Stimulated activated CD8-positive, alpha-beta memory T cell treated with anti-CD3 and anti-CD28 coated beads, Interleukin-4, amount 100 ng/mL, for 48 hours (primary cell): ENCODE results near the gene HDAC8.

Source experiments
- DNase-seq: peaks from one replicate; pipeline ENCODE4 v3.0.0-alpha.2; 2020

HDAC8 gene

DNA sequence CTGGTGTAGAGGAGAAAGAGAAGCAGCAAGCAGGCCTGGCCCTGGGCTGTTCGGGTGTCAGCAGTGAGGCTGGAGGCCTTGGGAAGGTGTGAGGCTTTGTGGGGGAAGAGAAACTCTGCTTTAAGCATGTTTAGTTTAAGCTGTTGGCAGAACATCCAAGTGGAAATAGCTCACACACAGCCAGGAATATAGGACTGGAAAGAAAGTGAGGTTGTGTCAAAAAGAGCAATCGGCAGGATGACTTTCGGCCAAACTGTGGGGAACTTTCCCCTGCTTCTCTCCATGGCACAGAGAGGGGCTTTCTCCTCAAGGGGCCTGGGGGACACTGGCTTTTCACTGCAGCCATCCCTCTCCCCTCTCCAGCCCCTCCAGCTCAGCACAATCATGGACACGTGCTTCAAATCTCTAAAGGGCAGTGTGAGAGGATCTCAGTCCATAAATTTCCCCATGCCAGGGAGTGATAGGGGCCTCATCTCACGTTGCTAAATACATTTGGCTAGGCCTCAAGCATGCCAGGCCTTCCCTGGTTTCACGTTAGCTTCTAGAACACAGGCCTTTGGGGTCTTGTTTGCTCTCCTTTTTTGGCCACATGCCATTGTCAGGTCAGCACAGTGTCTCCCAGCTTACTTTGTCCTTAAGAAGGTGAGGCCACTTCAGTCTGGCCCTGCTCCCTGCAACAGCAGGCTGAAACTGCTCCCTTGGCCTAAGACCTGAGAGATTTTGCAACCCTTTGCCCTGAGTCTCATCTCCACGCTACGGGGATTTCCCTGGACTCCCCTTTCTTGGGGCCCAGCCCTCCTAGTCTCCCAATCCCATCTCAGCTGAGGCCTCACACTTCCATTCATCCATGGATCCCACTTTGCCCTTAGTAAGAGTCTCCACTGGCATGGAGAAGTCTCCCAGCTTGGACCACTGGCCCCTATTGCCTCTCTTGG is 258.7 kb downstream of the HDAC8 start:
- no peak for DNase-seq

DNA sequence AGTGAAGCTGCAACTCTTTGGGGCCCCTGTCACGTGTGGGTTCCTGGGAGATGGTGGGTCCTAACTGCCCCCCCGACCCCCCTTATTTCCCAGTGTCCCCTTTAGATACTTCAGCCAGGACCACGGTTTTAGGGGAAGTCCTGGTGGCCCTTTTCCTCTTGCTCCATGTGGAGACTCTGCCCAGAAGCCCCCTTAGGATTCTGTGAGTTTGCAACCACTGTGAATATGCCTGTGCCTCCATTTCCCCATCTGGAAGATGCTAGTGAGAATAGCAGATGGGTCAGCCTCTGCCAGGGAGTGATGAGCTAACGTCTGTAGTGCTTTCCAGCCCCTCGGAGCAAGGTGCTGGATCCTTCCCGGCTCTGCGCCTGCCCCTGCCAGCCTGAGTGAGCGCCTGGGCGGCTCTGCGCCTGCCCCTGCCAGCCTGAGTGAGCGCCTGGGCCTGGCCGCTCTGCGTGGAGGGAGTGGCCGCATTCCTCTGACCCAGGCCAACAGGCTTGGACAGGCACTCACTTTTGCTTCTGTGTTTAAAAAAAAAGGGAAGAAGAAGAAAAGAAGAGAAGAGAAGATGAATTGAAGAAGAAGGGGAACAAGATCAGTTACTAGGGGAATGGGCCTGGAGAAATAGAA is 260.2 kb downstream of the HDAC8 start:
- no peak for DNase-seq

DNA sequence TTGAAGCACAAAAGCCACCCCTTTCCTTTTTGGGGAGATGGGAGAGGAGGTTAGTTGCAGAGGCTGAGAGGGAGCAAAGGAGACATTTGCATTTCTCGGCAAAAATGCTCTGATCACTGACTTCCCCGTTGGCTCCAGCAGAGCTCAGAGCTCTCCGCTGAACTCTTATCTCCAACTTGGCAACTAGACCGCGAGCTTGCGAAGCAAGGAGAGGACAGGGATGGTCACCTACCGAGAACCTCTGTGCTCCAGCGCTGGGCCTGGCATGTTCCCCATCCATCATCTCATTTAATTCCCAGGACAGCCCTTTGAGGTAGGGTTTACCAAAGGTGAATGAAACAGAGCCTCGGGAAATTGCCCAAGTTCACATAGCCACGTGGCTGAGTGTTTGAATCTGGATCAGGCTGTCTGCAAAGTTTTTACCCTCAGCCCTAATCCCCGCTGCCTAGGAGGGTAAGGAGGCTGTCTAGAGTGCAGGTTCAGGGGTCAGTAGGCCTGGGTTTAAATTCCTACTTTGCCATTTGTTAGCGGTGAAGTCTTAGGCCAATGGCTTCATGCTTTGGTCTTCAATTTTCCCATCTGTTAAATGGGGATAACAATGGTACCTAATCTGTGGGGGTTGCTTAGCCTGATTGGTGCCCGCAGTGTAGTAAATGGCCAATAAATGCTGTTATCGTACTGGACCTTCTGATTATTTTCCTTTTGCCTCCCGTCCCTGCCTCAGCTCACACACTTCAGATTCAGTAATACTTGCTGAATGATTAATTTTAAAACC is 263.2 kb downstream of the HDAC8 start:
- no peak for DNase-seq

DNA sequence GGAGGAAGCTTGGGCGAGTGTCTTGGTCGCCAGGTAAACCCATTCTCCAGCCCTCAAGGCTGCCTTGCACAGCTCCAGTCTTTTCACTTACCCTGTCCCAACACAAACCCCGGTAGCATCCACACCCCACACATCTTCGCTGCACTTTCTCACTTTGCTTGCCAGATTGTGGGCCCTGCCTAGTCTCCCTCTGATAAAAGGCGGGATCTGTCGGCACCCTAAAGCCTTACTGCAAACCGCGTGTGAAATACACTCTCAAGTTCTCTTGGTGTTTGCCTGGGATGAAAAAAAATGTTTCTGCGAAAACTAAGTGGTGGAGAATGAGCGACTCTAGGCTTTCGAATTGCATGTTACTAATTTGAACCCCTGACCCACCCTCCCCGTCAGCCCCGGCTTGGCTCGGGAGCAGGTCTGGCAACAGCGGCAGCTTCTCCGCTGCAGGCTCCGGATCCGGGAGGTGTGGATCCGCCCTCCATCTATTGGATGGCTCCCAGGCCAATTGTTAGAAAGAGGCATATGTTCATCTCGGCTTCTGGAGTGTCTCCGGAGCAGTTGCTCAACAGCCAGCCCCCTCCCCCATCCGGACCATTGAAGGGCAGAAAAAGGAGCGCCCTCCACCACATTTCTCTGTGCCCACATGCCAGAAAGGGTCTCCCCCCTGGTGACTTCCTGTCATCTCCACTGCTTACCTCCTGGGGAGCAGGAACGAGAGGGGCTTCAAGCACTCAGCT is 263.9 kb downstream of the HDAC8 start:
- peak; percentile 35 for DNase-seq

DNA sequence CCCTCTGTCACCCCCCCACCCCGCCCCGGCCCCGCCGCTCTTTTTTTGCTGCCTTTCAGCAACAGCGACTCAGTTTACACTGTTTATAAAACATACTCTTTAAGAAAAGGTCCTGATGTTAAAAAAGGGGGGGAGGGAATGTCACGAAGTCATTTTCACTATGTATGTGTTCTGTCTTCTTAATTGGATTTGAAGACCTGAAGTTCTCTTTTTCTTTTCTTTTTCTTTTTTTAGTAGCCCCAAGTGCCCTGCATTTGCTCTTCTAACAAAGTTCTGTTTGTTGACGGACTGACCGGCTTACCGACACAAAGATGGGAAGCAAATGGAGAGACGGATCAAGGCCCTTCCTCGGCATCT is 264.5 kb downstream of the HDAC8 start:
- no peak for DNase-seq

DNA sequence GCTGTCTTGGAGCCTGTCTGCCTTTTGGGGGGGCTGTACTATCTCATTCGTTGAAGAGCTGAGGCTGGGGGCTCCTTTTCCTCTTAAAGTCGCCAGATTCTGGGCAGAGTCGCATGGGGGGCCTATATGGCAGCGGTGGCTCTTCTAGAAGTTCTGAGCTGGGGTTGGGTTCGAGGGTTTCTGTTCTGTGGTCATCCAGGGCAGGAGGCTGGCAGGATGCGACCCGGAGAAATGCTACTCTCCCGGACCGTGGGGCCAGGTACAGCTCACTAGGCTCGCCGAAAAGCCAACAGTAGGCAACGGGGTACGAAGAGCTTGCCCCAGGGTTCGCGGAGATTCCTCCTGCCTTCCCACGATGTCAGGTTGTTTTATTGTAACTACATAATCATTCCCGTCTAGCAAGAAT is 265.0 kb downstream of the HDAC8 start:
- peak; percentile 21 for DNase-seq

DNA sequence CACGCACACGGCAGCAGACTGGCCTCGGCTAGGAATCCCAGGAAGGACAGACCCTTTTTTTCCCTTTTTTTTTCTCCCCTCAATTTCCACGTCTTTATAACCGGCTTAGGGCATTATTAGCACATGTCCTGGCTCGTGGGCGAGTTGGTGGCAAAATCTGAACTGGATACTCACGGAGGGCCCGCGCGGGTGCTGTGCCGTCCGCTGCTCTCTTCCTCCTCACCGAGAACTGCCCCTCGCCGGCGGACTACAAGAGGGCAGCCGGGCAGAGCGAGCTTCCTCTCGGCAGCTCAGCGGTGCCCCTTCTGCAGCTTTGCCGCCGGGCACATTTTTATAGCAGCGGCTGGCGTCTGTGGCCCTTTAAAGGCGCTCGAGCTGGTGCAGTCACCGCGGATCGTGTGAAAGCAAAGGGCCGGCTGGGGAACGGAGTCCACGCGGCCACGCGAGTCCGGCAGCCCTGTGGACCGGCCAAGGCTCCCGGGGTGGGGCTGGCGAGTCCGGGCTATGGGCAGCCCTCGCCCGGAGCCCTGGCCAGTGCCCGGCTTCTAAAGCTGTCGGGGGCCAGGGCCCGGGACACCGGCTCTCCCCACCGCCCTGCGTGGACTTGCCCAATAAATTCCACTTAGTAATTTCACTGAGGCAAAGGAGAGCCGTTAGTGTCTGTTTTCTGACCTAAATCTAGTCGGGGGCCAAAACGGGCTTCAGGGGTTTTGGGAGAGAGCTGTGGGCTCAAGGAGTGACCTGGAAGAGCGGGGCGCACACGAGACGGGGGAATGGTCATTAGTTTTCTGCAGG is 265.6 kb downstream of the HDAC8 start:
- DNase-seq: peak; percentile 31

DNA sequence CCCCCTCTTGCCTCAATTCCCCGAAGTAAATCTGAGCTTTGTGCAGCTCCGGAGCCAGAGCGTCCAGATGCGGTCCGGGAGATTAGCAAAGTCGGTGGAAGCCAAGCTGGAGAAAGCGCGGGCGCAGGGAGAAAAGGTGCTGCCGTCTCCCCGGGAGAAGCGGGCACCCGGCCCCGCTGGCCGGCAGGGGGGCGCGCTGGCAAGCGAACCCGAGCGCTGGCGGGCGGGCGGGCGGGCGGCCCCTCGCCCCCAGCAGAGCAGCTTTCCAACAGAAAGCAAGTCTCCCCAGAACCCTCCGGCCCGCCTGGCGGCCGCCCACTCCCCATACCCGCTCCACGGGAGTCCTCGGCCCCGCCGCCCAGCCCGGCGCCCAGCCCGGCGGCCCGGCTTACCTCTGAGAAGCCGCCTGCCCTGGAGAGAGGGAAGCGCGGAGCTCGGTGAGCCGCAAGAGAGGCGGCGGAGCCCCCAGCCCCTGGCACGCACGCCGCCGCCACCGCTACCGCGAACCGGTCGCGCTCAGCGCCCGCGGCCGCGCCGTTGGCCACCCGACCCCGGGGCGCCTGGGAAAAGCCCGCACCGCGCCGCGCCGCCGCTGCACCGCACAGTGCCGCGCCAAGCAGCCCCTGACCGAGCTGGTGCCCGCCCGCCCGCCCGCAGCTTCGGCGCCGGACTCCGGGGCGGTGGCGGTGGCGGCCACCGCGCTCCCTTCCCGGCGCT is 266.4 kb downstream of the HDAC8 start:
- no peak for DNase-seq

DNA sequence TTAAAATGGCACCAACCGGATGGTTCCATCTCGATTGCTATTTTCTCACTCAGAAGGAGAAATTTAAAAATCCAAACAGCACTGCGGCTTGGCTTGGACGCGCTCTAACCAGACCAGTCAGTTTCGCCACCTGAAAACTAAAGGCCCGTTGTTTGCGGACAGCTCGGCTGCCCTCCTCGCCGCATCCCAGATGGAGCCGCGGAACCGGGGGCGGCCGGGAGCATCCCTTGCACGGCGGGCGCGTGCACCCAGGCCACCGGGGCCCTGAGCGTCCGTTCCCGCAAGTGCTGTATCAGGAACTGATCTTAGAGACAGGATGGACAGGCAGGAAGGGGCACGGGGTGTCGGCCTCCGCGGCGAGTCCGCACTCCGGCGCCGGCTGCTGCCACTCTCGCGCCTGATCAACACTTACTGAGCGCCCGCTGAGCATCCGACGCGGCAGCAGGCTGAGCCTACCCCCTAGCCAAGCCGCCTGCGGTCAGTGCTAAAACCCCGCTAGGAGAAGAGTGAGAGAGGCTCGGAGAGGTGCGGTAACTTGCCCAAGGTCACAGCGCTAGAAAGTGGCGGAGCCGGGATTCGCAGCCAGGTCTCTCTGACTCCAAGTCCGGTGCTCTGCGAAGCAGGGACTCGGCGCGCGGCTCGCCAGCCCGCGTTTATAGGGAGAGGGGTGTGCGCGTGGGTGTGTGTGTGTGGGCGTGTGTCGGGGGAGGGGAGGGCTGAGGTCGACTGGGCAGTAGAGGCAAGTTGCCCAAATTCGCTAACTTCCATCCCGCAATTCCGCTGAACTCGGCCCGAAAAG is 267.2 kb downstream of the HDAC8 start, which contains the start of gene CITED1:
Gene CITED1 (minus strand): TSS at position 629 of the 799 bp plus-strand sequence. CDS start 3,045 bp downstream, outside the sequence.
- DNase-seq: peak; percentile 28

DNA sequence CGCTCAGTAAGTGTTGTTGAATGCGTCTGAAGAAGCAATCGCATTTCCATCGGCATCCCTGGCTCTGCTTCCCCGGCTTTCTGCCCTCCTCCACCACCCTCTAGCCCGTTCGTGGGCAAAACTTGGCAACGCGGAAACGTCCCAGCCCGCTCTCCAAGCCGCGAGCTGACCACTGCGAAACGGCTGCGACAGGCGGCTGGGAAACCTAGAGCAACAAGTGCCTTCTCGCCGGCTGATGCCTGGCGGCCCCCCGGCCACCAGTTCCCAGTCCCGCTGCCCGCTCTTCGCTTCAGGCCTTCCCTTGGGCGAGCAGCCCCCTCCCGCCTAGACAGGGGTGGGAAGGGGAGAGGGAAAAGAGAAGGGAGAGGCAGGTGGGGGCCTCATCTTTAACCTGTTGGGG is 267.8 kb downstream of the HDAC8 start:
- DNase-seq: no peak

DNA sequence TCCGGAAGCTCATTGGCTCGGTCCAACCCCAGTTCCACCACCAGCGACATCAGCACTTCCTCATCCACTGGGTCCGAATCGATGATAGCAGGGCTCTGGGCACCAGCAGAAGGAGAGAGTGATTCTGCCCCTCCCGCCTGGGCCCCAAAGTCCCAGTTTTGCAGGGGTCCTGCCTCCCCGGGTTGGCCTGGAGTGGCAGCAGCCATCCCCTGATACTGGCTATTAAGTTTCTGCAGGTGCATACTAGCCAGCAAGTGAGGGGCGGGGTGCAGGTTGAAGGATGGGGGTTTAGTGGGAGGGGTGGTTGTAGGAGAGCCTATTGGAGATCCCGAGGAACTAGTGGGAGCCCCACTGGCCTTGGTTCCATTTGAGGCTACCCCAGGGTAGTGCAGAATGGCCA is 270.9 kb downstream of the HDAC8 start:
- no peak for DNase-seq

DNA sequence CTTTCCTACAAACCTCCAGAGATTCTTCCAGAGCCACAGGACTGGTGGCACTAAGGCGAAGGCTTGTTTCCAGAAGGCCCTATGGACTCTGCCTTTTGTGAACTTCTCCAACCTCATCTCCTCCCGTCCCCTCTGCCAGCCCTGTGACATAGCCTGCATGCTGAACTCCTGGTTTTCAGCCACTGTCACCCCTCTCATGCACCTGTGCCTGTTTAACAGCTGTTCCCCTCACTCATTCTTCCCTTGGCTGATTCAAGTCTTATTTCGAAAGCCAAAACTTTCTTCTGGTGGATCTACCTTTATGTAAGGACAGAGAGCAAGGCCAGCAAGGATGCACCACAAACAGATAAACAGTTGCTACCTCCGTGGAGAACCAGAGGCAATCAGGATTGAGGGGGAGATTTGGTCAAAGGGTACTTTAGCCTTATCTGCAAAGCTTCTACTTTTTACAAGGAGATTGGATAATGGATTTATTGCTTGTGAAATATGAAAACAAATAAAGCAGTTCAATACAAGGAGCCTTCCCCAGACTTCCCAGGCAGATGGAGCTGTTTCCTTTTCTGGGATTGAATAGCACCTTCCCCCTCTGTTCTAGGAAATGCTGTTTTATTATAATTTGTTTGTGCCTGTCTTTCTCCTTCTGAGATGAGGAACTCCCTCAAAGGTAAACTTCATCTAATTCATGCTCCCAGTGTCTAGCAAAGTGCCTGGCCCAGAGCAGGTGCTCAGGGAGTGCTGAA is 272.6 kb downstream of the HDAC8 start:
- no peak for DNase-seq

DNA sequence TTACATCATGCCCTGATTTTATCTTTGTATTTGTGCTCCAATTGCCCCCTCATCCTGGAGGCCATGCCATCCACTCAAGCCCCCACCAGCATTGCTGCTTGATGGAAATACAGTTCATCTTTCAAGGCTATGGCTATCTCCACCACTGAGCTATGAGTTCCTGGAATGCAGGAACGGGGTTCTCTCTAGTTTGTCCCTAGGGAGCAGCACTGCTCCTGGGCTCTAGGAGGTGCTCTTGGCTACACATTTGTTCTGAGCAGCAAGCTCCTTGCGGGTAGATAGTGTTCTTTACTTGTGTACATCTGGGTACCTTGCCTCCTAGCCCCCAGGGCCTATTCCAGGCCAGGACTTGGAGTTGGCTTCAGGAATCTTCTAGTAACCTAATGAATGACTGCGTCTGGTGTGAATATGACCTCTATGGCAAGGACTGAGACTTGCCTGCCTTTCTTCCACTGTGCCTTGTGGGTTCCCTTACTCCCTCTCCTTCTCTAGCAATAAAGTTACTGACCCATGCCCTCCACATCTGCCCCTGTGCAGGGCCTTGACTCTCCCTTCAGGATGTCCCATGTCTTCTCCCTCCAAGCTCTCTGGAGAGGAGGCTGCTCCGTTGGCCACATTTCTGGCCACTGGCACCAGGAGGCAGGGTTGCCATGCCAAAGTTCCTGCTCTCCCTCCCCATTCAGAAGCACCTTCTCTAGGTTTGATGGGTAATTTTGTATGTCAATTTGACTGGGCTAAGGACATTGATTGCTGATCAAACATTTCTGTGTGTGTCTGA is 274.5 kb downstream of the HDAC8 start:
- DNase-seq: no peak

DNA sequence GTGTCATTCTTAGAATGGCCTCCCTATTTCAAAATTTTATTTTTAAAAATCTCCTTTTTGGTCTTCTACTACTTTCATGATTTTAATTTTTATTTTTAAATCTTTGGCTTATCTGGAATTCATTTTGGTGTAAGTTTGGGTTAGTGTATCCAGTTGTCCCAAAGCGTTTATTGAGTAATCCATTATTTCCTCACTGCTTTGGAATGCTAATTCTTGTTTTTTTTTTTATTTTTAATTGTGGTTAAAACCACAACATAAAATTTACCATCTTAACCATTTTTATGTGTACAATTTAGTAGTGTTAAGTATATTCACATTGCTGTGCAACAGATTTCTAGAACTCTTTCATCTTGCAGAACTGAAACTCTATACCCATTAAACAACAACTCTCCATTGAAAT is 275.7 kb downstream of the HDAC8 start:
- no peak for DNase-seq

DNA sequence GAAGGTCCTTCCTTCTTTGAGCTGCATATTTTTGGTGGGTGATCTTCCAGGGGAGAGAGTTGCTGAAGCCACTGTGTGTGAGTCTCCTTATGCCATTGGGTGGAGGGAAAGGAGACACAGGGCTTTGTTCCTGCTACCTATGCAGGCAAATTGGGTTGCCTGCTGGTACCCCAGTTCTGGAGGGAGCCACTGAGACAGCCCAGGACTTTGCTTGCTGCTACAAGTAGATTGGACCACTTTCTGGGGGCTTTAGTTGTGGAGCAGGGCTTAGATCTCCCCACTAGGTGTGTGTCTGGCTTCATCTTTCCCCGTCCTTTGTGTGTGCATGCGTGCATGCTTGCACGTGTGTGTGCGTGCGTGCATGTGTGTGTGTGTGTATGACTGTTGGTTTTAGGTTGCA is 276.9 kb downstream of the HDAC8 start:
- DNase-seq: no peak

DNA sequence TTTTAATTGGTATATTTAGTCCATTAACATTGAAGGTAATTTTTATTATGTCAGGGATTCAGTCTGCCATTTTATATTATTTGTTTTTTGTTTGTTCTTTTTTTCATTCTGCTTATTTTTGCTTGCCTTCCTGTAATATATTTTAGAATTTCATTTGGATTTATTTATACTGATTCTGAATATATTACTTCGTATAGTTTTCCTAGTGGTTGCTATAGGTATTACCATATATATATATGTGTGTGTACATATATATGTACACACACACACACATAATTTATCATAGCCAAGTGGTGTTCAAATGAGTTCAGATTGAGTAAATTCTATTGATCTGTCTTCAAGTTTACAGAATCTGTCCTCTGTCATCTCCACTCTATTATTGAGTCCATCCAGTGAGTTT is 278.1 kb downstream of the HDAC8 start:
- DNase-seq: no peak

DNA sequence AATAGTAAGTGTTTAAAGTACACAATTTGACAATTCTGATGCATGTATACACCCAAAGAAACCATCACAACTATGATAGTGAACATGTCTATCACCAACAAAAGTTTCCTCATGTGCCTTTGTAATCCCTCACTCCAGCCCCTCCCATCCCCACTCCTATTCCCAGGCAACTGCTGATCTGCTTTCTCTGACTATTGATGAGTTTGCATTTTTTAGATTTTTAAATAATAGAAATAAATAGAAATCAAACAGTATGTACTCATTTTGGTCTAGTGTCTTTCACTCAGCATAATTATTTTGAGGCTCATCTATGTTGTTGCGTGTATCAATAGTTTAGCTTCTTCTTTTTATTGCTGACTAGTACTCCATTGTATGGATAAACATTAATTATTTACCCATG is 290.3 kb downstream of the HDAC8 start:
- no peak for DNase-seq

DNA sequence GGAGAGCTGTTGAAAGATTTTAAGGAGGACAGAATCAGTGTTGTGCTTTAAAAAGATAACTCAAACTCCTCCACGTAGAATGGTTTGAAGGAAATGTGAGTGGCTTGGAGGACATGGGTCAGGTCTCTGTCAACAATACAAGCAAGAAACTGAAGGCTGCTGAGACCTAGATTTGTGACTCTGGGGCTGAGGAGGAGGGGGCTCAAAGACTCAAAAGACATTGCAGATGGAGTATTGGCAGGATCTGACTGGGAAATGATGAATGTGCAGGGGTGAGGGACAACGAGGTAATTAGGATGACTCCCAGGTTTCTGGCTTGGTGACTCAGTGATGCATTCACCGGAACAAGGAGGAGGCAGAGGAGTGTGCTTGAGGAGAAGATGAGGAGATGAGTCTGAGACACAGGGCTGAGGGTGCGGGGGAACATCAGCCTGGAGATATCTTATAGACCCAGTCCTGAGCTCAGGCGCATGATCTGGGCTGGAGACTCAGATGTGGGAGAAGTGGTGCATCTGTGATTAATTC is 292.3 kb downstream of the HDAC8 start:
- DNase-seq: no peak
